ENCODE results near the gene AGO1.

The AGO1 gene

DNA sequence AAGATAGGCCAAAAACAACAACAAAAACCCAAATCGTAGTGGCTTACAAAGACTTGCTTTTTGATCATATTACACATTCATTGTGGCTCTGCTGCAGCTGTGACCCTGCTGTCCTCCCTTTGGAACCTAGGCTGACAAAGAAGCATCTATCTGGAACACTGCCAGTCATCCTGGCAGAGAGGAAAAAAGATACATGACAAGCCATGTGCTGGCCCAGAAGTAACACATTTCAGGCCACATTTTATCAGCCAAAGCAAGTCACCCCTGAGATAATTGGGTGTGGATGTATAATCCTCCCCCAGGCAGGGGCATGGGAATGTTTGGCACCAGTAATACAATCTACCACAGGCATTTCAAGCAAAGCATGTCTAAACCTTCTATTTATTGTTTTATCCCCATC is 37.2 kb upstream of the AGO1 start:
- H3K4me1 ChIP-seq (ENCODE audit: insufficient read depth, insufficient read length), result no peaks in the 10 kb centered on the region
- TF ChIP-seq YY1 (IDR thresholded peaks at IDR 0.05; ENCODE audit: insufficient read depth, insufficient read length) (no peak), SUZ12 (IDR thresholded peaks at IDR 0.05; ENCODE audit: extremely low read depth, insufficient read depth, insufficient read length) (no peak), ZNF274 (IDR thresholded peaks at IDR 0.05; ENCODE audit: low read depth, low read length) (no peak)
- no peak overlapping the region for H3K4me3 ChIP-seq (ENCODE audit: insufficient read length, low read depth)
- H3K9ac ChIP-seq (ENCODE audit: insufficient read length, low read depth), result no peak overlapping the region
- H3K27me3 ChIP-seq (ENCODE audit: insufficient read depth, insufficient read length), result no peaks in the 10 kb centered on the region
- H3K9me3 ChIP-seq (ENCODE audit: insufficient read depth, low read length), result no peaks in the 10 kb centered on the region
- peaks cover 24% of the 10 kb centered on the region for H3K36me3 ChIP-seq (ENCODE audit: insufficient read depth, insufficient read length, low read length)
- DNase-seq (ENCODE audit: low read depth, low spot score), result no peak

DNA sequence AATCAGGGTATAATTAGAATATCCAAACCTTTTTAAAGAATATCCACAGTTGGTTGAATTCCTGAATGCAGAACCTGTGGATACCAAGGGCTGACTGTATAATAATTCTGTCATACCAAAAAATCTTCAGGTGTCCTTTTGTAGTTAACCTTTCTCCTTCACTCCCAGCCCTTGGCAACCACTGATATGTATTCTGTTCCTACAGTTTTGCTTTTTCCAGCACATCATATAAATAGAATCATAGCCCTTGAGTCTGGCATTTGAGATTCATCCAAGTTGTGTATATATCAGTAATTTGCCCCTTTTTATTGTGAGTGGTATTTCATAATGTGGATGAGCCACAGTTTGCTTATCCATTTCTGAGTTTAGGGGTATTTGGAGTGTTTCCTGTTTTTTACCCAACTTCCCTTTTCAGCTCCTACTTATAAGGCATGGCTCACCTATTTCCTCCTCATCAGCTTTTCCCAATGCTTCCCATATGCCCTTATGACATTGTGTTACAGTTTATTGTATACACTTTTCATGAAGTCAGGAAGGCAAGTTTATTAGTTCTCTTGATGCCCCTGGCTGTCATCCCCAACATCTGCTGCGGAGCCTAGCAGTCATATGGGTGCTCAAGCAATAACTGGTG is 35.0 kb upstream of the AGO1 start:
- no peak for DNase-seq (ENCODE audit: low read depth, low spot score)
- H3K9ac ChIP-seq (ENCODE audit: insufficient read length, low read depth), result no peak overlapping the region

DNA sequence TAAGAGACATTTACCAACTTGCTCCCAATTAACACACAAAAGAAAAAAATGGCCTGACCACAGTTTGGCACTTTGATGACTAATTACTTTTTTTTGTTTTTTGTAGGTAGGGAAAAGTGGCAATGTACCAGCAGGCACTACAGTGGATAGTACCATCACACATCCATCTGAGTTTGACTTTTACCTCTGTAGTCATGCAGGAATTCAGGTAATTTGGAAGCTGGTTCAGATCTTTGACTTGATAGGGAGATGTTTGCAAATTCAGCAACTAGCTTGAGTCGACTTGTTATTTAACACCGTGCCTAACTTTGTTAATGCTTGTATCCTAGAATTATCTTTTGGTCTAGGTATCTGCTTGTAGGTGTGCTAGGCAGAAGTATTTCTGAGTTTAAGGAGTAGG is 33.0 kb upstream of the AGO1 start:
- peaks cover 18% of the 10 kb centered on the region for H3K36me3 ChIP-seq (ENCODE audit: insufficient read depth, insufficient read length, low read length)
- no peak for TF ChIP-seq SUZ12 (IDR thresholded peaks at IDR 0.05; ENCODE audit: extremely low read depth, insufficient read depth, insufficient read length)
- no peak for TF ChIP-seq YY1 (IDR thresholded peaks at IDR 0.05; ENCODE audit: insufficient read depth, insufficient read length)
- no peak for TF ChIP-seq ZNF274 (IDR thresholded peaks at IDR 0.05; ENCODE audit: low read depth, low read length)
- no peaks in the 10 kb centered on the region for H3K9me3 ChIP-seq (ENCODE audit: insufficient read depth, low read length)
- H3K9ac ChIP-seq (ENCODE audit: insufficient read length, low read depth), result no peak overlapping the region
- H3K4me1 ChIP-seq (ENCODE audit: insufficient read depth, insufficient read length), result no peaks in the 10 kb centered on the region
- no peaks in the 10 kb centered on the region for H3K27me3 ChIP-seq (ENCODE audit: insufficient read depth, insufficient read length)
- no peak overlapping the region for H3K4me3 ChIP-seq (ENCODE audit: insufficient read length, low read depth)
- peak; percentile 55 for DNase-seq (ENCODE audit: low read depth, low spot score)

More for the DNA sequence above, 35.0 kb upstream of the AGO1 start:
- TF ChIP-seq SUZ12 (IDR thresholded peaks at IDR 0.05; ENCODE audit: extremely low read depth, insufficient read depth, insufficient read length) (no peak), YY1 (IDR thresholded peaks at IDR 0.05; ENCODE audit: insufficient read depth, insufficient read length) (no peak), ZNF274 (IDR thresholded peaks at IDR 0.05; ENCODE audit: low read depth, low read length) (no peak)
- no peaks in the 10 kb centered on the region for H3K27me3 ChIP-seq (ENCODE audit: insufficient read depth, insufficient read length)
- no peak overlapping the region for H3K4me3 ChIP-seq (ENCODE audit: insufficient read length, low read depth)
- no peaks in the 10 kb centered on the region for H3K9me3 ChIP-seq (ENCODE audit: insufficient read depth, low read length)
- peaks cover 14% of the 10 kb centered on the region for H3K36me3 ChIP-seq (ENCODE audit: insufficient read depth, insufficient read length, low read length)
- no peaks in the 10 kb centered on the region for H3K4me1 ChIP-seq (ENCODE audit: insufficient read depth, insufficient read length)

DNA sequence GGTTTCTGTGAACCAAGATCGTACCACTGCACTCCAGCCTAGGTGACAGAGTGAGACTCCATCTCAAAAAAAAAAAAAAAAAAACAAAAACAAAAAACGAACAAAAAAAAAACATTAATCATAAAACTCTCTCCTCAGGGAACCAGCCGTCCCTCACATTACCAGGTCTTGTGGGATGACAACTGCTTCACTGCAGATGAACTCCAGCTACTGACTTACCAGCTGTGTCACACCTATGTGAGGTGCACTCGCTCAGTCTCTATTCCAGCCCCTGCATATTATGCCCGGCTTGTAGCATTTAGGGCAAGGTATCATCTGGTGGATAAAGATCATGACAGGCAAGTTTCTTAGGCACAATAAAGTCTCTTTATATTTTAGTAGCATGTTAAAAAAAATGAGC is 32.3 kb upstream of the AGO1 start:
- Histone ChIP-seq H3K36me3 (ENCODE audit: insufficient read depth, insufficient read length, low read length) (peaks cover 20% of the 10 kb centered on the region), H3K4me3 (ENCODE audit: insufficient read length, low read depth) (no peak overlapping the region), H3K4me1 (ENCODE audit: insufficient read depth, insufficient read length) (no peaks in the 10 kb centered on the region), H3K9me3 (ENCODE audit: insufficient read depth, low read length) (no peaks in the 10 kb centered on the region), H3K27me3 (ENCODE audit: insufficient read depth, insufficient read length) (no peaks in the 10 kb centered on the region), H3K9ac (ENCODE audit: insufficient read length, low read depth) (no peak overlapping the region)
- TF ChIP-seq ZNF274 (IDR thresholded peaks at IDR 0.05; ENCODE audit: low read depth, low read length), result no peak
- no peak for TF ChIP-seq SUZ12 (IDR thresholded peaks at IDR 0.05; ENCODE audit: extremely low read depth, insufficient read depth, insufficient read length)
- TF ChIP-seq YY1 (IDR thresholded peaks at IDR 0.05; ENCODE audit: insufficient read depth, insufficient read length), result no peak
- no peak for DNase-seq (ENCODE audit: low read depth, low spot score)

DNA sequence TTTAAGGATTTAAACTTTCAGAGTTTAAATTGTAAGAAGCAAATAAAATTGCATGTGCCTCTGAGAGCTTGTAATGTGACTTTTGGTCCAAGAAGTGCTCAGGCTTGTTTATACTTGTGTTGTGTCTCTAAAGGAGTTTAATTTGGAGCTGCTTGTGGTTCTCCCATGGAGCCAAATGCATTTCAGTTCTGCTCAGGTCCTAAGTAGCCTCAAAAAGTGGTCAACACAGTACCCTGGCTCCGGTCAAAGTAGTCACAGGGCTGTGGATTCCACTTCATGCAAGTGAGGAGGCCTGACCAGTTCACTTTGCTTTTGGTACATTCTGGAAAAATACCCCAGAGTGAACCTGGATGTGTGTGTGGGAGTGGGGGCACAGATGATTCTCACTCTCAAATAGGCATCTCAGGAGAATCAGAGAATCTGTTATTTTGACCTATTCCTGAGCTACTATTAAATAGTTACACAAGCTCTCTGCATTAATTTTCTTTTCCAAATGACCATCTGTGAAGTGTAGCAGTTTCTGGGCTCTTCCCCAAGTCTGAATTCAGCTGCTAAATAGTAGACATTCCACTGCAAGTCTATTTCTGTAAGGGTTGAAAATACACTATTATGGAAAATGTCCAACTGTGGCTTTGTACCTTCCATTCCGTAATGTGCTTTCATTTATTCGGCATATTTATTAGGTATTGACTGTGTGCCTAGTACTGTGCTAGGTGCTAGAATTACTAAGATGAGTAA is 31.7 kb upstream of the AGO1 start:
- Histone ChIP-seq H3K4me3 (ENCODE audit: insufficient read length, low read depth) (no peak overlapping the region), H3K36me3 (ENCODE audit: insufficient read depth, insufficient read length, low read length) (peaks cover 21% of the 10 kb centered on the region), H3K27me3 (ENCODE audit: insufficient read depth, insufficient read length) (no peaks in the 10 kb centered on the region), H3K4me1 (ENCODE audit: insufficient read depth, insufficient read length) (no peaks in the 10 kb centered on the region), H3K9me3 (ENCODE audit: insufficient read depth, low read length) (no peaks in the 10 kb centered on the region), H3K9ac (ENCODE audit: insufficient read length, low read depth) (no peak overlapping the region)
- no peak for DNase-seq (ENCODE audit: low read depth, low spot score)
- no peak for TF ChIP-seq SUZ12 (IDR thresholded peaks at IDR 0.05; ENCODE audit: extremely low read depth, insufficient read depth, insufficient read length)
- no peak for TF ChIP-seq YY1 (IDR thresholded peaks at IDR 0.05; ENCODE audit: insufficient read depth, insufficient read length)
- no peak for TF ChIP-seq ZNF274 (IDR thresholded peaks at IDR 0.05; ENCODE audit: low read depth, low read length)

DNA sequence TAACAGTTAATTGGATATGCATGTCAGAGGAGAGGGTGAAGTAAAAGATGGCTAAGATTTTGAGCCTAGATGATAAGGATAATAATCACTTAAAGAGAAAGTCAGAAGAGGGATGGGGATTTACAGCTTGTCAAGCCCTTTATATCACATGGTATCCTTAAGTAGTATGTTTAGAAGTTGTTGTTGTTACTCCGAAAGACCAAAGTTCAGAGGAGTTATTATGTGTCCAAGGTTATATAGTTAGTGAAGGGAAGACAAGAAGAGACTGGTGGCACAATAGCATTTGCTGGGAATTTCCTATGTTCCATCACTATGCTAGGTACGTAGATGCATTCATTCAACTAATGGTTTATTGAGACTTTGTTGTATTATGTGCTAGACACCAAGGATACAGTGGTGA is 30.8 kb upstream of the AGO1 start:
- no peak for DNase-seq (ENCODE audit: low read depth, low spot score)
- no peak for TF ChIP-seq SUZ12 (IDR thresholded peaks at IDR 0.05; ENCODE audit: extremely low read depth, insufficient read depth, insufficient read length)
- TF ChIP-seq YY1 (IDR thresholded peaks at IDR 0.05; ENCODE audit: insufficient read depth, insufficient read length), result no peak
- no peak for TF ChIP-seq ZNF274 (IDR thresholded peaks at IDR 0.05; ENCODE audit: low read depth, low read length)
- Histone ChIP-seq H3K9me3 (ENCODE audit: insufficient read depth, low read length) (no peaks in the 10 kb centered on the region), H3K4me3 (ENCODE audit: insufficient read length, low read depth) (no peak overlapping the region), H3K9ac (ENCODE audit: insufficient read length, low read depth) (no peak overlapping the region), H3K4me1 (ENCODE audit: insufficient read depth, insufficient read length) (no peaks in the 10 kb centered on the region), H3K27me3 (ENCODE audit: insufficient read depth, insufficient read length) (no peaks in the 10 kb centered on the region), H3K36me3 (ENCODE audit: insufficient read depth, insufficient read length, low read length) (peaks cover 21% of the 10 kb centered on the region)

DNA sequence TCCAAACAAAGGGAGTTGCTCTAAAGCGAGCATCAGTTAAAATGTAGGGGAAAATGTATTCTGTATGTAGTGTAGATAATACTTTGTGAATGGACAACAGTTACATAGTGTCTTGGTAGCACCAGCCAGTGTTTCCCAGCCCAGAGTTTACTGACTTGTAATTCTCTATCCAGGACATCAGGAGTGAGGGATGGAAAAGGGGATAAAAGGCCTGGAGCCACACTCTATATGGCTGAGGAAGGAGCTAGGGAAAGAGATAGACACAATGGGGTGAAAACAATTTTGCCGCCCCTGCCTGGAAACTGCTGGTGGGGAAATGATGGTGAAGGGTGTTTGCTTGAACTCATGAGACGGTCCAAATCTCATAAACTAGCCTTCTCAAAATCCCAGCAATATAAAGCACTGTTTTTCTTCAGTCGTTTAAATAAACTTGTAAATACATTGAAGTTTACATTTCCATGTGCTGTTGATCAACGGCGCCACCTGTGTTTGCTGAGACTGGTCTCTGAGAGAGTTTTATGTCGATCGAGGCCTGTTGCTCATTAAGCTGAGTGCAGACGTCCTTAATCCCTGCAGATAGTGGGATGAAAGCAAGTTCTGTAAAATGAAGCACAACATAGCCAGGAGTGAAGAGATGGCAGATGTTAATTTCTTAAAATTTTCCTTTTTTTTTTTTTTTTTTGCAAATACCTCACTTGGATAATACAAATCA is 27.9 kb upstream of the AGO1 start:
- peak; percentile 32 for DNase-seq (ENCODE audit: low read depth, low spot score)
- no peak overlapping the region for H3K9ac ChIP-seq (ENCODE audit: insufficient read length, low read depth)
- H3K4me1 ChIP-seq (ENCODE audit: insufficient read depth, insufficient read length), result no peaks in the 10 kb centered on the region
- H3K27me3 ChIP-seq (ENCODE audit: insufficient read depth, insufficient read length), result no peaks in the 10 kb centered on the region
- H3K9me3 ChIP-seq (ENCODE audit: insufficient read depth, low read length), result no peaks in the 10 kb centered on the region
- no peak for TF ChIP-seq SUZ12 (IDR thresholded peaks at IDR 0.05; ENCODE audit: extremely low read depth, insufficient read depth, insufficient read length)
- TF ChIP-seq ZNF274 (IDR thresholded peaks at IDR 0.05; ENCODE audit: low read depth, low read length), result no peak
- no peak for TF ChIP-seq YY1 (IDR thresholded peaks at IDR 0.05; ENCODE audit: insufficient read depth, insufficient read length)
- no peak overlapping the region for H3K4me3 ChIP-seq (ENCODE audit: insufficient read length, low read depth)
- peaks cover 21% of the 10 kb centered on the region for H3K36me3 ChIP-seq (ENCODE audit: insufficient read depth, insufficient read length, low read length)

Data from NT2/D1 (cell line).